Superior temporal gyrus (tissue), 1 donor: Measurements from ENCODE around the gene LRP1-AS.

Source experiments
- DNase-seq: peaks from one replicate; pipeline ENCODE4 v3.0.0-alpha.2; 2016; ENCODE audit errors: extremely low spot score

Gene LRP1-AS

DNA sequence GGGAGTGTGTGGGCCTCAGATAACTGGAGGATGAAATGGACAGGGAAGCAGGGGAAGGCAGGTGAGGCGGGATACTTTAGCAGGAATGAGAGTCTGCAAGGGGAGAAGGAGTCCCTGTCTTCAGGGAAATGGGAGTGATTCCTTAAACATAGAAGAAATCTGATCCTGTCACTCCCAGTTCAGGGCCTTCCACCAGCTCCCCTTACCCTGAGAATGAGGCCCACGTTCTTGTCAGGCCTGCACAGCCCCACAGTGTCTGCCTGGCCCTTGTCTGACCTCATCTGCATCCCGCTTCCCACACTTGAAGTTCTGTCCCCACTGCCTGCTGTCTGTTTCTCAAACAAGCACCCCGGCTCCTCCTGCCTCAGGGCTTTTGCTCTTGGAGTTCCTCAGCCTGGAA is 12.6 kb upstream of the LRP1-AS start:
- DNase-seq = no peak

DNA sequence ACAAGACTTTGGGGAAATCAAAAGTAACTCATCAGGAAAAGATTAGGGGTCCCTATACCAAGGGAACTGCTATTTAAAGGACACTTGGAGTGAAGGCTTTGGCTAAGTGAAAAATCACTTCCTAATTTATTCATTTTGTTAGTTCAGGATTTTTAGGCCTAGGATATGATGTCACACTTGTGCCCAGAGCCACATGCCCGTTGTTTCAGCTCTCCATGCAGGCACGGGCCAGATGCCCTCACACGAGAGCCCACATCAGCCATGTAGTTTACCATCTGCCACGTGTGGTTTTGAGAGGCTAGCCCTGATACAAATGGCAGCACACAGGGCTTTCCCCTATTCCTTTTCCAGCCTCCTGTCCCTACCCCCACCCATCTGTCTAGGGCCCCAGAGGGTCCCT is 11.9 kb upstream of the LRP1-AS start:
- no peak for DNase-seq

DNA sequence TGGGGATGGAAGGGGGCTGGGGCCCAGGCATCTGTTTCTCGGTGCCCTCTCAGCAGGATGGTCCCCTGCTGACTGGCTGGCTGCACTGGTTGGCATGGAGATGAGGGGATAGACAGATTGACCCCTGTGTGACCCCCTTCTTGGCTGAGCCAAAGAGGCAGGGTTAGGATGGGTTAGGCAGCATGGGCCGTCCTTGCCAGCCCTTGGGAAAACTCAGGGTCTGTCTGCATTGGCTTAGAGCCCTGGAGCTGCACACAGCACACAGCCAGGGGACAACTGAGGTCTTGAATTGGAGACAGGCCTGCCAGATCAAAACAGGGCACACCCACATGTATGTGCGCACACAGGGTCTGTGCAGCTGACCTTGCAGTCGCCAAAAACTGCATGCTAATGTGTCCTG is 11.2 kb upstream of the LRP1-AS start:
- no peak for DNase-seq

DNA sequence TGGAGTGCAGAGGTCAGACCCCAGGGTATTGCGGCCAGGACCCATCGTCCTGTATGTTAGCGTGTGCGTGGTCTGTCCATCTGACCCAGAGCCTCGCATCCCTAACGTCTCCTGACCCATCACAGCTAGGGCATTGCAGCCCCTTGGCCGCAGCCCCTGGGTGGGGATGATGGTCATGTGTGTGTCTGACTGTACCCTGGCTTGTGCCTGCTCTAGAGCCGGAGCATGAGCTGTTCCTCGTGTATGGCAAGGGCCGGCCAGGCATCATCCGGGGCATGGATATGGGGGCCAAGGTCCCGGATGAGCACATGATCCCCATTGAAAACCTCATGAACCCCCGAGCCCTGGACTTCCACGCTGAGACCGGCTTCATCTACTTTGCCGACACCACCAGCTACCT is 10.8 kb upstream of the LRP1-AS start:
- no peak for DNase-seq

DNA sequence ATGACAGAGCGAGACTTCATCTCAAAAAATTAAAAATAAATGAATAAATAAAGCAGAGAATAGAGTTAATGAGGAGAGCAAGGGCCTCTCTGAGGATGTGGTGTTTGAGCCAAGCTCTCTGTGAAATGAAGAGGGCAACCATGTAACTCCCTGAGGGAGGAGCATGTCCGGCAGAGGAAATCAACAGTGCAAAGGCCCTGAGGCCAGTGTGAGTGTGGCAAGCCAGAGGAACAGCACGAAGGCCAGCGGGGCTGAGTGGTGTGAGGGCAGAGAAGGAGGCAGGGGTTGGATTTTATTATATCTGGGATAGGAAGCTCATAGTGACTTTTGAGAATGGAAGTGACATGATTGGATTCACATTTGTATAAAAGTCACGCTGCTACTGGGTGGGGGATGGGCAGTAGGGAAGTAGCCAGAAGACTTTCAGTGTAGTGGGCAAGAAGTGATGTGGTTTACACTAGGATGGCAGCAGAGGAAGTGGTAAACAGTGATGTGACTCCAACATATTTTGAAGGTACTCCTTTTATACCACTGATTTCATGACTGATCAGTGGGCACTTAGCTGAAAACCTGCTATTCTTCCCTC is 10.3 kb upstream of the LRP1-AS start:
- no peak for DNase-seq

DNA sequence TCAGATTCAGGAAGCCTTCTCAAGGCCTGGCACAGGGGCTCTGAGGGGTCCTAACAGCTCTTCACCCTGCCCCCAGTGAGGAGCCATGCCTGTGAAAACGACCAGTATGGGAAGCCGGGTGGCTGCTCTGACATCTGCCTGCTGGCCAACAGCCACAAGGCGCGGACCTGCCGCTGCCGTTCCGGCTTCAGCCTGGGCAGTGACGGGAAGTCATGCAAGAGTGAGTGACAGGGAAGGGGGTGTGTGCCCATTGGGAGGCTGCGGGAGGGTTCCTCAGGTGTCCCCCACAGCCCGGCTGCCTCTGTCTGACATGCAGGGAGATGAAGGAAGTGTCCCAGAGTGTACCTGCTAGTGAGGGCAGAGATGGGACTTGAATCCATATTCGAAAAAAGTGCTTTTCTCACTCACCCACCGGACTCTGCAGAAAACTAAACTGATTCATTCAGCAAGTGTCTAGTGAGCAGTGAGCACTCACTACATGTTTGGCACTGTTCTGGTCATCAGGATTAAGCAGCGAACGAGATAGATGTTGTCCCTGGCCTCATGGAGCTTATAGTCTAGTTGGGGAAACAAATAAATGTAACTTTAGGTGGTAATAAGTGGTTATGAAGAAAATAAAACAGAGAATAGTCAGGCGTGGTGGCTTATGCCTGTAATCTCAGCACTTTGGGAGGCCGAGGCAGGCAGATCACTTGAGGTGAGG is 9.4 kb upstream of the LRP1-AS start:
- DNase-seq = no peak

DNA sequence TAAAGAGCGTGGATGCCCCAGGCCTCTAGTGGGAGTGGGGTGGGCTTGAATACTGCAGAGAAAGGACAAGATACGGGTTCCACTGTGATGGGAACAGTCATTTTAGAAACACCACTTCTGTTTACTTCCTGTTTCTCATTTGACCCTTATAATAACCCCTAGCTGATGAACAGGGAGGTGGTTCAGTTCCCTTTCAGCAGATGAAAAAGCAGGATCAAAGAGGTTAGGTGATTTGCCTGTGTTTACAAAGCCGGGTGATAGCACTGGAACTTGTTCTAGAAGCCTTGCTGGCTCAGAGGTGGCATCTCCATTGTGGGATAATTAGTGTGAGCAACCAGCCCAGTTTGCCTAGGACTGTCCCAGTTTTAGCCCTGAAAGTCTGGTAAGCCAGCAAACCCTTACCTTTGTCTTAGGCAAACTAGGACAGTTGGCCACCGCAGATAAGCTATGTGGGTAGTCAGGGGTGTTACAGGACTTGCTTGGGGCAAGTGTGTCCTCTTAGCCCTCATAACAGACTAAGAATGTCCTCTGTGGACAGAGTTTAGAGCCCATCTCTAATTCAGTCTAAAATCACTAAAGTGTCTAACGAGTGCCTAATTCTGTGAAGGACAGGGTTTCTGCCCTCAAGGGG is 7.5 kb upstream of the LRP1-AS start:
- no peak for DNase-seq

DNA sequence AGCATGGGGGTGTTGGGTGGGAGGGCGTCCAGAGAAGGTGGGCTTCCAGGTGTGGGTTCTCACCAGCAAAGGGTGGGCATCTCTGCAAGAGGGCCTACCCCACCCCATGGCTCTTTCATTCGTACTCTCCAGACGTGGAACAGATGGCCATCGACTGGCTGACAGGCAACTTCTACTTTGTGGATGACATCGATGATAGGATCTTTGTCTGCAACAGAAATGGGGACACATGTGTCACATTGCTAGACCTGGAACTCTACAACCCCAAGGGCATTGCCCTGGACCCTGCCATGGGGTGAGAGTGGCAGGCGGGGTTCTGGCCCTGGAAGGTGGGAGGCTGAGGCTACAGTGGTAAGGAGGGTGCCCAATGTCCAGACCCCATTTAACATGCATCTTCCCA is 6.7 kb upstream of the LRP1-AS start:
- DNase-seq = no peak

DNA sequence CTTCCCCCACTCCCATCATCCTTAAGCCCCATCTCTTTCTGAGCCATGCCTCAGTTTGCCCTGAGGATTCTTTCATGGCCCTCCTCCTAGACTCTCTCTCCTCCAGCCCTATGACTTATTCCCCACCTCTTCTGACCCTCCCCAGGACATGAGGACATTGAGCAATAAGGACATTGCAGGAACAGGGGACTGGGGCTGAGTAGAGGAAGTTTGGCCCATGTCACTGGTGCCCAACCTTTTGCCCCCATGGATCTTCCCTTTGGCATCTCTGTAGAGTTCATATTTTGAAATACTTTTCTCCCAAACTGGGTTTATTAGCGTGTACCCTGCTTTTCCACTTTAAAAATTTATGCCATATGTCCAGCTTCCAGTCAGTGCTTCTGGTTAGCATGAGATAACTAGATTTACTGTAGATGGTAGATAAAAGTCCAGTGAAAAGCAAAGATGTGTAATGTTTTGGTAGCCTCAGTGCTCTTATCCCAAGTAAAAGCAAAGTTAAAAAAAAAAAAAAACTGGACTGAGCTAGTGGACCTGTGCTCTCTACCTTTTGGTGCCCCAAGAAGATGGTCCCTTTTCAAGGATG is 6.1 kb upstream of the LRP1-AS start:
- no peak for DNase-seq

DNA sequence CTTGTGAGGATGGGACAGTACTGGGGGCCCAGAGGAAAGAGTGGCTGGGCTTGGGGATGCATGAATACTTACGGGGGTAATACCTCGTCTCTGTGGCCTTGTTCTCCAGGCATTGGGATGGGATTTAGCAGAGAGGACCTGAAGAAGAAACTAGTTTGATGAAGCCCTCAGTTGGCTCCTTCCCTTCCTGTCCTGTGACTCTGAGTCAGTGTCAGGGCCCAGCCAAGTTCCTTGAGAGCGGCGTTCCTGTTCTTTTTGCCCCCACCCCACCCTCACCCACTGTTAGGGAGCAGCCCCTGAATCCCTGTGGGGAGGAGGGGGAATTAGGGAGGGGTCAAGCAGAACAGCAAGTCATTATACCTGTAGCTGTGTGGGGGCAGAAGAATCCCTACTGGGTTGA is 5.2 kb upstream of the LRP1-AS start:
- DNase-seq = no peak

DNA sequence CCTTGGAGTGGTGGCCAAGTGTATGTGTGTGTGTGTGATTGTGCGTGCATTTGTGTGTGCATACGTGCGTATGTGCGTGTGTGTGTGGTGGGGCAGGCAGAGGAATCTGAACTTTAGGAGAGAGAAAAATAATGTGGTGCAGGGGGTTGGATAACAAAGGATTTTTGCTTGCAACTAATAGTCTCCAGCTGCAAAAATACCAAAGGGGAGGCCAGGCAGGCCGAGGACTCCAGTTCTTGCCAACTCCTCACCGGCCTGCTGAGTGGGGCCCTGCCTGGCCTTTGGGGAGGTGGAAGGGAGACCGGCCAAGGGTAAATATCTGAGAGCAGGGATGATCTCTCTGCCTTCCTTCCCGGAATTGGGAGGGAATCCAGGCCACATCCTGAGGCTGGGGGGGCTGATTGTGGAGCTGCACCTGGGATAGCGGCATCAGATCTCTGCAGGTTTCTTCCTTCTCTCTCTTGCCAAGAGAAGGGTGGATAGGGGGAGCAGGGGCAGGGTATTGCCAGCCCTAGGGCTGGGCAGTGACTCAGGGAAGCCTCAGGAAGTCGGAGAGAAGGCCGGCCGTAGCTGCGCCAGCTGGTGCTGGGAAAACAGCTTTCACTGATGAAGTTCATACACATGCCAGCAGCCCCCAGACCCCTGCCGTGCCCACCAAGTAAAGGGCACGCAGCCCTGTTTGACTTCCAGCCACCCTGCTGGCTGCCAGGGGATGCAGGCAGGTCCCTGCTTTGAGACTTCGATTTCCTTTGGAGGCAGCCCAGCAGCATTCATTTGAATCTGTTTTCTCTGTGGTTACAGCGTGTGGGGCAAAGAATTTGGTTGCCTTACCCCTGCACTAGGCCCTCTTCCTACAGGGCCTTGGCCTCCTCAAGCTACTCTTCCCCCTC is 4.6 kb upstream of the LRP1-AS start:
- DNase-seq = no peak

DNA sequence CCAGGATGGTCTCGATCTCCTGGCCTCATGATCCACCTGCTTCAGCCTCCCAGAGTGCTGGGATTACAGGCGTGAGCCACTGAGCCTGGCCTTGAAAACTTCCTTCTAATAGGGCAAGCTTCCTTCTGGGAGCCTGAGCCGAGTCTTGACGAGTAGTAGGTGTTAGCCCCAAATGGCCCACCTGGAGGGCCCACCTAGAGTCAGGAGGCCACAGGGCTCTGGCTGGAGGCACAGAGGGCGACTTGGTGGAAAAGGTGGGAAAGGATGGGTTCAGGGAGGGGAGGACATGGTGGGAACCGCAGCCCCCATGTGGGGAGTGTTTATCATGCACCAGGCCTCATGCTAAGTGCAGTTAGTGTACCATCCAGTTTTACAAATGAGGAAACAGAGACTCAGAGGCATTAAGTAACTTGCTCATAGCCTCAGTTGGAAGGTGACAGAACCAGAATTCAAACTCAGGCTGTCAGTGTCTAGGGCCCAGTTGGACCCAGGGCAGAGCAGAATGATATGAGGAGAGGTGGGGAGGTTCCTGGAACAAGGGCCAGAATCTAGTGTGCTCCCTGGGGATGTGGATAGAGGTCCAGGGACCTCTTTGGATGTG is 3.1 kb upstream of the LRP1-AS start:
- DNase-seq = no peak

DNA sequence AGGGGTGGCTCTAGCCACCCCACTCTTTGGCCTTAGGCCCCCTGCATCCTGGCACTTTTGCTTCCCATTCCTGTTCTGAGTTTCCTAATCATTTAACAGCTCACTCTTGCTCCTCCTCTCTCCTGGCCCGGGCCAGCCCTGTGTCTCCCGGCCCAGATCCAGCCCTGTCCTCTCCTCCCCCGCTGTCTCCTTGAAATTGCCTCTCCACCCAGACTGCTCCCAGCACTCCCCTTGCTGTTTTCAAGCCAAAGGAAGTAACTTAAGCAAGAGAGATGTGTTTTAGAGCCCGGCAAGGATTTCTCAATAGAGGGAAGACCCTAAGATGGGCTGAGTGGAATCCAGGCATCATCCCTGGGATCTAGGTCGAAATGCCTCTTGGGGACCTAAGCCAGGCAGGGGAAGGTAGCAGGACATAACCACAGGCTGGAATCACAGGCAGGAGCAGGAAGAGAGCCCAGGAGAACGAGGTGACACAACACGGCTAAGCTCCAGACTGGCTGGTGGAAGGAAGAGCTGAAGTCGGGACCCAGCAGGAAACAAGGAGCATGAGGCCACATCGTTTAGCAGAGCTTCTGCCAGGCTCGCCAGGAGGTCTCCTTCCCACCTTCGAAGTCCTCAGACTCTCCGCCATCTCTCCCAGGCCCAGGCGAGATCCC is 2.0 kb upstream of the LRP1-AS start:
- DNase-seq = no peak

DNA sequence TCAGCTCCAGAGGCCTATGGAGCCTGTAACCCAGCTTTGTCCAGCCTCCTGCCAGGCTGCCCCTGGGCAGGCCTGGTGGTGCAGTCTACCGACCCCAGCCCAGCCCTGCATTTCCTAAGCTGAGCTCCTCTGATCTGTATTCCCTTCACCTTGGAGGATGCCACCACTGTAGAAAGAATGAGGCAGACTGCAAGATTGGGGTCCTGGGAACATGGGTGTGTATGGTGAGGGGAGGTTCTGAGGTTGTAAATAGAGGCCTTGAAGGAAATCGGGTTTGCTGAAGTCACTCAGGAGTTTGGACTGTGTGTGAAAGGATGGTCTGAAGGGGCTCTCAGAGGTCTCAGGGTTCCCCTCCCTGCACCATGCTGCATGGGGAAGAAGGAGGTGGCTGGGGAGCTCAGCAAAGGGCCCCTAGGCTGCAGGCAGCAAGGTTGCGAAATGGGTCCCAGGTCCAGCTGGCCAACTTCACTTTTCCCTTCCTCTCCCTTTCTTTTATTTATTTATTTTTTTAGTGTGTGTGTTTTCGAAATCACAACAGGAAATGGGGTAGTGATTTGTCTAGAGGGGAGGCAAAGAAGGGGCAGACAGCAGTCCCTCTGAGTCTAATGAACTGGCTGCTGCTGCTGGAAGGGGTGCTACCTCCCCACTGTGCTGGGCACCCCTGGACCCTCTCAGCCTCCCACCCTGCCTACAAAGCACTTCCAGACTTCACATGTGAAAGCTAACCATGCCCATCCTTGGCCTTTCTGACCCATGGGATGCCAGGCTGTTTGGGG is 1.2 kb upstream of the LRP1-AS start:
- no peak for DNase-seq

DNA sequence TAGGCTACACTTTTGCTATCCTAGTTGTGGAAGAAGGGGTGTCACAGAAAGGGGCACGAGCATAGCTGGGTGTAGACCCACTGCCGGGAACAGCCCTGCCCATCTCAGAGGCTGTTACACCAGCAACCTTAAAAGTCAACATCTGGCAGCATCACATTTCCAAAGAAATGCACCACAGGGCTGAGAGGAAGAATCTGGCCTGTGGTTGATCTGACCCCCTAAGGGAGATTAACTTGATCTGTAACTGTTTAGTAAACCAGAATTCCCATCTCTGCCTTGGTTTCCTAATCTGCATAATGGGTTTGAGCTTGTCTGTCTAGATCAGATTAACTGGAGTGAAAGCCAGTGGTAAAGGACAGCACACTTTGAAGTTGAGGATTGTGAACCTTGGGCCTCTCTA is 1.3 kb downstream of the LRP1-AS start:
- DNase-seq = no peak

DNA sequence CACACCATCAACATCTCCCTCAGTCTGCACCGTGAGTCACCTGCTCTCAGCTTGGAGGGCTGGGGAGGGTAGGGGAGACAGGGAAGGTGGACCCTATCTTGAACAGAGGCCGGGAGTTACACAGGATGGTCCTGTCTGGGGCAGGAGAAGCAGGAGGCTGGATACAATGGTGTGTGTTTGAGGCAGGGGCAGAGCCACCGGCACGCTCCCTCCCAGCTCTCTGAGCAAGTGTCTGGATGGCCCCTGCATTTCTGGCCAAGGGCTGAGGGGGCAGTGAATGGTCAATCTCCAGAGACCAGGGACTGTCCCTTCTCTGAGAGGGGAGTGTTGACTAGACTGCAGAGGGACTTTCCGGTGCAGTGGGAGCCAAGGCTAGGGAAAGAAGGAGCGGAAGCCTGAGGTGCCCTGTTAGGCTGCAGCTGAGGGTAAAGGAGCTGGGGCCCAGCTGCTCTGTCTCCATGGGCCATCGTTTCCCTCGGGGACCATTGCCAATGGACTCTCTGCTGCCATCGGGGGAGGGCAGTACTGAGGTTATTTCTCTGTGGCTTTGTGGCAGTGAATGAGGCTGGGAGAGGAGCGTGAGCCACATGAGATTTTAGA is 1.9 kb downstream of the LRP1-AS start:
- peak; percentile 37 for DNase-seq

DNA sequence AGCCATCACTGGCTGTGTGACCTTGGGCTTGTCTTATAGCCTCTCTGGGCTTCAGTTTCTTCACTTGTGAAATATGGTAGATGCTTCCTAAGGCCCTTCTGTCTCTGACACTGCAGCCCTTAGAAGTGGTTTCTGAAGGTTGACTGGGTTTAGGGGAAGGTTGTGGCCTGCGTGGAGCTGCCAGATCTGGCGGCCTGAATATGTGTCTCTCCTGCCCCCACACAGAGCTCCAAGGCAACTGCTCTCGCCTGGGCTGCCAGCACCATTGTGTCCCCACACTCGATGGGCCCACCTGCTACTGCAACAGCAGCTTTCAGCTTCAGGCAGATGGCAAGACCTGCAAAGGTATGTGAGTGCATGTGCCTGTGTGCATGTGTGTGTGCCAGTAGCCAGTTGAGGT is 4.0 kb downstream of the LRP1-AS start:
- no peak for DNase-seq

DNA sequence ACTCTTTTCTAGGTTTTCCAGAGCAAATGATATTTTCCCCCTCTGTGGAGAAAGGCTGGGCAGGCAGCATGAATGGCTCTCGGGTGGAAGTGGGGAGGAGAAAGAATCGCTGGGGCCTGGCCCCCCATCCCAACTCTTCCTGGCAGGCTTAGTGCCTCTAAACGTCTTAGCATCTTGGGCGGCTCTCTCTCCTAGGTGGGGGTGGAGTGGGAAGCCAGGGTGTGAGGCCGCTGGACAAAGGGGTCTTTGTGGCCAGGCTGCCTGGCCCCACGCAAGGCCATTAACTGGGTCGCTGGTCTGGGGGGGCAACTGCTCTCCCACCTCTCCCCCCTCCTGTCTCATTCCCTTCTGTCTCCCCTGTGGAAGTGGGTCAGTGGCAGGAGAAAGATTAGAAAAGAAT is 4.7 kb downstream of the LRP1-AS start:
- no peak for DNase-seq

DNA sequence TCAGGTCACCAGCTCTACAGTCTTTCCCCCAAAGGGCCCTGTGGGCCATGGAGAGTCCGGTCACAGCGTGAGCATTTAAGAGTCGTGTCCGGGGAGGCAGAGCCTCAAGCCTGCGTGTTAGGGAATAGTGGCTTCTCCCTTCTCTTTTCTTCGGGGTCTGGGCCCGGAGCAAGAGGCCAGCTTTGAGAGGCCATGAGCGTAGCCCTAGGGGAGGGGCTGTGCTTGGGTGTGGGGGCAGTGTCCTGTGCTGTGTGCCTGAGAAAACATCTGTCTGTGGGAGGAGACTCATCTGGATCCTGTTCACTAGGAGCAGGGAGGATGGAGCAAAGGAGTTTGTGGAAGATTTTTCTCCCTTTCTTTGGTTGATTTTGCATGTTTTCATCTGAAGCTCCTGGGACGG is 5.3 kb downstream of the LRP1-AS start:
- no peak for DNase-seq

DNA sequence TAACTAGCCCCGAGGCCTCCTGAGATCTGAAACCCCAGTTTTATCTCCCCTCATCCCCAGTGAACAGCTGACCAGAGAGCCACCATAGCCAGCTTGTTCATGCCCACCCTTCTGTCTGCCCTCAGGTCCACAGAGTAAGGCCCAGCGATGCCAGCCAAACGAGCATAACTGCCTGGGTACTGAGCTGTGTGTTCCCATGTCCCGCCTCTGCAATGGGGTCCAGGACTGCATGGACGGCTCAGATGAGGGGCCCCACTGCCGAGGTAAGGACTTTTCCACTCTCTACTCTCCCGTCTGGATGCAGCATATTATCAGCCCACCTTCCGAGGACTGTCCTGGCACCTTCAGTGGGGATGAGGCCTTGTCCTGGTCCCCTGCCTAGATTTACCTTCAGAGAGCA is 6.2 kb downstream of the LRP1-AS start:
- DNase-seq = no peak
